ENCODE data around the gene GLI2.

GRCh38 chr2:120778244-120778643 lies 42.6 kb downstream of the GLI2 start:
- TF ChIP-seq, protein P1, sequence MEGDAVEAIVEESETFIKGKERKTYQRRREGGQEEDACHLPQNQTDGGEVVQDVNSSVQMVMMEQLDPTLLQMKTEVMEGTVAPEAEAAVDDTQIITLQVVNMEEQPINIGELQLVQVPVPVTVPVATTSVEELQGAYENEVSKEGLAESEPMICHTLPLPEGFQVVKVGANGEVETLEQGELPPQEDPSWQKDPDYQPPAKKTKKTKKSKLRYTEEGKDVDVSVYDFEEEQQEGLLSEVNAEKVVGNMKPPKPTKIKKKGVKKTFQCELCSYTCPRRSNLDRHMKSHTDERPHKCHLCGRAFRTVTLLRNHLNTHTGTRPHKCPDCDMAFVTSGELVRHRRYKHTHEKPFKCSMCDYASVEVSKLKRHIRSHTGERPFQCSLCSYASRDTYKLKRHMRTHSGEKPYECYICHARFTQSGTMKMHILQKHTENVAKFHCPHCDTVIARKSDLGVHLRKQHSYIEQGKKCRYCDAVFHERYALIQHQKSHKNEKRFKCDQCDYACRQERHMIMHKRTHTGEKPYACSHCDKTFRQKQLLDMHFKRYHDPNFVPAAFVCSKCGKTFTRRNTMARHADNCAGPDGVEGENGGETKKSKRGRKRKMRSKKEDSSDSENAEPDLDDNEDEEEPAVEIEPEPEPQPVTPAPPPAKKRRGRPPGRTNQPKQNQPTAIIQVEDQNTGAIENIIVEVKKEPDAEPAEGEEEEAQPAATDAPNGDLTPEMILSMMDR (IDR thresholded peaks at IDR 0.05): no peak
- no peak for TF ChIP-seq EP300 (IDR thresholded peaks at IDR 0.05)
